Neural crest cell (in vitro differentiated cells): ENCODE results near the gene CDC42EP3. TPM values are rescaled to one million over a fixed set of nuclear protein-coding genes. Genes with fewer than 3 reads are reported as not detected.

Source experiments
- DNase-seq: peaks from one replicate; pipeline ENCODE4 v3.0.0; 2021; ENCODE audit warnings: low read depth, mixed read lengths, low spot score
- H3K27ac Mint-ChIP-seq: one replicate; pipeline ENCODE4 v1.8.0; 2021; ENCODE audit warnings: mild to moderate bottlenecking, mixed read lengths; ENCODE audit not compliant: unreplicated experiment
- H3K27me3 Mint-ChIP-seq: 2 replicates; pipeline ENCODE4 v1.8.0; 2021; ENCODE audit warnings: low read depth, mild to moderate bottlenecking, mixed read lengths
- H3K36me3 Mint-ChIP-seq: 2 replicates; pipeline ENCODE4 v1.8.0; 2021; ENCODE audit warnings: low read depth, mild to moderate bottlenecking, mixed read lengths
- H3K4me1 Mint-ChIP-seq: 2 replicates; pipeline ENCODE4 v1.8.0; 2021; ENCODE audit warnings: mixed read lengths
- H3K4me3 Mint-ChIP-seq: one replicate; pipeline ENCODE4 v1.8.0; 2021; ENCODE audit warnings: mild to moderate bottlenecking, mixed read lengths
- H3K9me3 Mint-ChIP-seq: 2 replicates; pipeline ENCODE4 v1.8.0; 2021; ENCODE audit warnings: mixed read lengths
- CTCF ChIP-seq: fragments of 200-600 bp; sonication (generic); conservative IDR thresholded peaks from 2 replicates; pipeline ENCODE4 v1.5.0; 2021; ENCODE audit warnings: antibody characterized with exemption, mild to moderate bottlenecking
- total RNA-seq: library from RNA; stranded (reverse); gene quantifications from 2 replicates; pipeline ENCODE4 v1.2.1, GENCODE V29; 2021

Gene CDC42EP3
- total RNA-seq, 1 donor from 2014 or later: 15.7 TPM

GRCh38 chr2:37601569-37601968 is 69.9 kb downstream of the CDC42EP3 start:
- H3K4me3 Mint-ChIP-seq: no peak overlapping the region
- peaks cover 13% of the 10 kb centered on the region for H3K9me3 Mint-ChIP-seq
- H3K27ac Mint-ChIP-seq: no peak overlapping the region
- H3K4me1 Mint-ChIP-seq: no peaks in the 10 kb centered on the region
- TF ChIP-seq CTCF: no peak
- peaks cover 9% of the 10 kb centered on the region for H3K36me3 Mint-ChIP-seq
- DNase-seq: no peak
- H3K27me3 Mint-ChIP-seq: peaks cover 4% of the 10 kb centered on the region

DNA sequence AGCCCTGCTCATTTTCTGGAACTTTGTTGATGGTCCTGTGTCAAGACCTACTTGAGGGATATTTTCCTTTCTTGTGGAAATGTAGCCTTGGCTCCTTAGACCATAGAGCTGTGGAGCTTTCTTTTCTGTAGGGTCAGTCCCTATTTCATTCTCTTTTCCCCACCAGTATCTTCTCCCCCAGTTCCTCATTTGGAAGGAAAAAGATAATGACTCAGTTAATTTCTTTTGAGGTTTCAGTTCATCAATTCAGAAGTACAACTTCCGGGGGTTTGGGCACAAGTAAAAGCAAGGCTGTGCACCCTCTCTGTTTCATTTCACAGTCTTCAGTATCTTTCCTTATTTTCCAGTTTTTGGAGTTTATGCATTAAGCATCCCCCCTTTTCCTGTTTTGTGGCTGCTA is 70.7 kb downstream of the CDC42EP3 start:
- H3K4me3 Mint-ChIP-seq: no peak overlapping the region
- H3K4me1 Mint-ChIP-seq: no peaks in the 10 kb centered on the region
- peaks cover 13% of the 10 kb centered on the region for H3K36me3 Mint-ChIP-seq
- no peak for TF ChIP-seq CTCF
- DNase-seq: no peak
- H3K27ac Mint-ChIP-seq: no peak overlapping the region
- H3K9me3 Mint-ChIP-seq: peaks cover 15% of the 10 kb centered on the region
- peaks cover 4% of the 10 kb centered on the region for H3K27me3 Mint-ChIP-seq

DNA sequence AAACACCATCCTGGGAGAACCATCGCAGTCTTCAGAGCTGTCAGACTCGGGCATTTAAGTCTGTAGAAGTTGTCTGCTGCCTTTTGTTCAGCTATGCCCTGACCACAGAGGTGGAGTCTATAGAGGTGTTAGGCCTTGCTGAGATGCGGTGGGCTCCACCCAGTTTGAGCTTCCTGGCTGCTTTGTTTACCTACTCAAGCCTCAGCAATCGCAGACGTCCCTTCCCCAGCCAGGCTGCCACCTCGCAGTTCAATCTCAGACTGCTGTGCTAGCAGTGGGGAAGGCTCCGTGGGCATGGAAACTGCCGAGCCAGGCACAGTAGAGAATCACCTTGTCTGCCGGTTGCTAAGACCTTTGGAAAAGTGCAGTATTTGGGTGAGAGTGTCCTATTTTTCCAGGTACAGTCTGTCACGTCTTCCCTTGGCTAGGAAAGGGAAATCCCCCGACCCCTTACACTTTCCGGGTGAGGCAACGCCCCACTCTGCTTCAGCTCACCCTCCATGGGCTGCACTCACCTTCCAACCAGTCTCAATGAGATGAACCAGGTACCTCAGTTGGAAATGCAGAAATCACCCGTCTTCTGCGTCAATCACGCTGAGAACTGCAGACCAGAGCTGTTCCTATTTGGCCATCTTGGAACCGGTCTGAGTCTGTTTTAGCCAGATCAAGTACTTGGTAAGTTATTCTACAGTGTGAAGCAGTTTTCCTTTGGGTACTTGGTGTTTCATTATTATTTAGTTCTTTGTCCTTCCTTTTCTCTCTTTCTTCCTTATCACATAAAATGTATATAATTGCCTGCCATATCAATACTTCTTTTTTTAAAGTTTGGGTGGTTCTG is 71.5 kb downstream of the CDC42EP3 start:
- Mint-ChIP-seq H3K4me3 (no peak overlapping the region), H3K9me3 (peaks cover 20% of the 10 kb centered on the region), H3K27ac (no peak overlapping the region), H3K27me3 (peaks cover 4% of the 10 kb centered on the region), H3K36me3 (peaks cover 13% of the 10 kb centered on the region), H3K4me1 (no peaks in the 10 kb centered on the region)
- no peak for DNase-seq
- no peak for TF ChIP-seq CTCF

DNA sequence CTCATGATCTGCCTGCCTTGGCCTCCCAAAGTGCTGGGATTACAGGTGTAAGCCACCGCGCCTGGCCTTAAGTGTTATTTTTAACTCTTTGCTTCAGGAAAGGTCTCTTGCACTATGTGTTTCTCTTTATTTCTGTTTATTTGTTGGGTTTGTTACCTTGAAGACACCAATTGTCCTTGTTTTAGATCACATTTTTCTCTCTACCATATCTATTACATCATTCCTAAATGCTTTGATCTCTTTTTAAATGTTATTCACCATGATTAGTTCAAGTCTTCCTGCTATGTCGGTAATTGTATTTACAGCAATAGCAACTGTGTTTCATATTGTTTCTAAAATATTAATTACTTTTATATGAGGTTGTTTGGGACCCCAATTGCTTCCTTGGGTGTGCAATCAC is 77.7 kb downstream of the CDC42EP3 start:
- peaks cover 17% of the 10 kb centered on the region for H3K9me3 Mint-ChIP-seq
- no peak for TF ChIP-seq CTCF
- no peak overlapping the region for H3K4me3 Mint-ChIP-seq
- H3K27me3 Mint-ChIP-seq: no peaks in the 10 kb centered on the region
- no peaks in the 10 kb centered on the region for H3K4me1 Mint-ChIP-seq
- H3K36me3 Mint-ChIP-seq: peaks cover 10% of the 10 kb centered on the region
- DNase-seq: no peak
- no peak overlapping the region for H3K27ac Mint-ChIP-seq

DNA sequence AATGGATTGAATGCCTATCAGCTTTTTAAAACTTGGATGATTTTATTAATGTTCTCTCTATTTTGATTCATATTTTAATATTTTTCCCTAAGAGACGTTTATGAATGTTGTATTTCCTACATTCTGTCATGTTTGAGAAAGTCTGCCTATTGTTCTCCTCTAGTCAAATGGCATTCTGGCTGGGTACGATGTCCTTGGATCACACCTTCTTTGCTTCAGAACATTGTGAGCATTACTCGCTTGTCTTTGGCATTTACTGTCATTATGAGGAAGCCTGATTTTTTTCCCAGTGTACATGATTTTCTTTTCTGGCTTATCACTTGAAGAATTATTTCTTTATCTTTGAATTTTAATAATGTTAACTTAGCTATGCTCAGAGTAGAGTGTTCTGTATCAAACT is 78.4 kb downstream of the CDC42EP3 start:
- H3K27me3 Mint-ChIP-seq: no peaks in the 10 kb centered on the region
- H3K27ac Mint-ChIP-seq: no peak overlapping the region
- H3K4me1 Mint-ChIP-seq: no peaks in the 10 kb centered on the region

More for the DNA sequence above, 78.4 kb downstream of the CDC42EP3 start:
- Mint-ChIP-seq H3K4me3 (no peak overlapping the region), H3K9me3 (peaks cover 17% of the 10 kb centered on the region), H3K36me3 (peaks cover 10% of the 10 kb centered on the region)
- no peak for DNase-seq
- TF ChIP-seq CTCF: no peak
